LNCaP clone FGC (cell line): ENCODE data around the gene RAD21L1.

Source experiments
- DNase-seq: peaks from one replicate; pipeline ENCODE4 v3.0.0-alpha.2; 2011; ENCODE audit warnings: low read depth
- H3K4me3 ChIP-seq: 2 replicates; pipeline ENCODE4 v1.5.1; 2011; ENCODE audit warnings: mild to moderate bottlenecking, low read depth, low read length, control low read depth
- CTCF ChIP-seq: IDR thresholded peaks from 2 replicates; pipeline ENCODE4 v1.5.1; 2012; ENCODE audit warnings: mild to moderate bottlenecking; ENCODE audit not compliant: control insufficient read depth, insufficient read depth; ENCODE audit errors: extremely low read depth

Gene RAD21L1

GRCh38 chr20:1275919-1276318, 50.1 kb downstream of the RAD21L1 start:
- no peak for TF ChIP-seq CTCF
- no peak overlapping the region for H3K4me3 ChIP-seq
- no peak for DNase-seq

GRCh38 chr20:1277529-1278322, 51.9 kb downstream of the RAD21L1 start:
- no peak for TF ChIP-seq CTCF
- no peak for DNase-seq
- H3K4me3 ChIP-seq: no peak overlapping the region

- no peak overlapping the region for H3K4me3 ChIP-seq
- TF ChIP-seq CTCF: no peak
- DNase-seq: no peak
Observed at GRCh38 chr20:1278993-1279392, 53.1 kb downstream of the RAD21L1 start.

- DNase-seq: peak; percentile 42
- no peak overlapping the region for H3K4me3 ChIP-seq
- TF ChIP-seq CTCF: no peak
Observed at GRCh38 chr20:1280195-1281102, 54.6 kb downstream of the RAD21L1 start.

- H3K4me3 ChIP-seq: no peak overlapping the region
- peak; percentile 42 for DNase-seq
- no peak for TF ChIP-seq CTCF
Observed at GRCh38 chr20:1281279-1282057, 55.6 kb downstream of the RAD21L1 start.

GRCh38 chr20:1282966-1283365, 57.1 kb downstream of the RAD21L1 start:
- TF ChIP-seq CTCF: no peak
- no peak overlapping the region for H3K4me3 ChIP-seq
- DNase-seq: no peak
